OCI-LY3 (cell line): ENCODE data around the gene SRL.

Source experiments
- H2AFZ ChIP-seq: fragments of 200-600, 300-600 bp; shearing (Covaris generic); 2 replicates; pipeline ENCODE4 v1.6.0; 2014; ENCODE audit warnings: antibody characterized with exemption, low read depth, low read length
- H3K27ac ChIP-seq: fragments of 200-600, 300-600 bp; sonication (generic); 2 replicates; pipeline ENCODE4 v1.5.1; 2014; ENCODE audit warnings: mild to moderate bottlenecking, low read length, moderate library complexity, mixed read lengths
- H3K27me3 ChIP-seq: fragments of 200-600, 300-600 bp; sonication (generic); 2 replicates; pipeline ENCODE4 v1.6.1; 2014; ENCODE audit warnings: low read depth, low read length, mixed read lengths
- H3K36me3 ChIP-seq: fragments of 200-600, 300-600 bp; sonication (generic); replicated peaks from 2 replicates; pipeline ENCODE3; 2014; ENCODE audit warnings: low read depth, low read length, mixed read lengths
- H3K4me1 ChIP-seq: fragments of 300-600, 200-600 bp; sonication (generic); 2 replicates; pipeline ENCODE4 v1.6.1; 2014; ENCODE audit warnings: low read length, mixed read lengths
- H3K4me2 ChIP-seq: fragments of 200-600, 300-600 bp; sonication (generic); 2 replicates; pipeline ENCODE4 v1.6.1; 2014; ENCODE audit warnings: low read length, mixed read lengths
- H3K4me3 ChIP-seq: fragments of 300-600, 200-600 bp; sonication (generic); 2 replicates; pipeline ENCODE4 v1.5.1; 2014; ENCODE audit warnings: antibody characterized with exemption, mild to moderate bottlenecking, low read length, moderate library complexity
- H3K79me2 ChIP-seq: fragments of 300-600, 200-600 bp; shearing (Covaris generic); 2 replicates; pipeline ENCODE4 v1.6.1; 2014; ENCODE audit warnings: mild to moderate bottlenecking, low read length, mixed read lengths
- H3K9ac ChIP-seq: fragments of 300-600, 200-600 bp; shearing (Covaris generic); 2 replicates; pipeline ENCODE4 v1.6.0; 2014; ENCODE audit warnings: mild to moderate bottlenecking, low read length, moderate library complexity
- H3K9me3 ChIP-seq: fragments of 200-600, 300-600 bp; shearing (Covaris generic); 2 replicates; pipeline ENCODE4 v1.6.1; 2014; ENCODE audit warnings: low read length, mixed read lengths; ENCODE audit not compliant: insufficient read depth
- H4K20me1 ChIP-seq: fragments of 200-600, 300-600 bp; sonication (generic); 2 replicates; pipeline ENCODE4 v1.6.1; 2016; ENCODE audit warnings: low read length, mixed read lengths; ENCODE audit not compliant: insufficient read depth
- CTCF ChIP-seq: fragments of 200-600, 300-600 bp; sonication (generic); IDR thresholded peaks from 2 replicates; pipeline ENCODE4 v1.5.1; 2014; ENCODE audit warnings: antibody characterized with exemption, low read length, low read depth
- EZH2phosphoT487 ChIP-seq: fragments of 200-600 bp; shearing (Covaris generic); IDR thresholded peaks from 2 replicates; pipeline ENCODE4 v1.6.1; 2018; ENCODE audit warnings: antibody characterized with exemption, mixed run types, low read depth

The SRL gene

GRCh38 chr16:4140652-4141051 is 101.2 kb downstream of the SRL start:
- Histone ChIP-seq H4K20me1 (no peaks in the 10 kb centered on the region), H3K79me2 (no peaks in the 10 kb centered on the region), H3K27ac (peak overlapping the region; percentile 52), H2AFZ (0 out of 2 replicates have a peak overlapping the region, but pooled peaks have one; percentile 3), H3K4me2 (peak overlapping the region; percentile 22; the same call in 1 of the 2 replicates), H3K4me3 (no peak overlapping the region), H3K9ac (peak overlapping the region; percentile 6; the same call in 1 of the 2 replicates), H3K4me1 (peaks cover 14% of the 10 kb centered on the region), H3K27me3 (no peaks in the 10 kb centered on the region), H3K36me3 (no peaks in the 10 kb centered on the region), H3K9me3 (no peaks in the 10 kb centered on the region)
- TF ChIP-seq CTCF (no peak), EZH2phosphoT487 (no peak)

- H3K27me3 ChIP-seq, result no peaks in the 10 kb centered on the region
- no peaks in the 10 kb centered on the region for H3K9me3 ChIP-seq
- no peak overlapping the region for H3K4me2 ChIP-seq
- no peaks in the 10 kb centered on the region for H3K36me3 ChIP-seq
- no peak overlapping the region for H3K9ac ChIP-seq
- no peaks in the 10 kb centered on the region for H3K79me2 ChIP-seq
- H3K4me1 ChIP-seq, result peaks cover 14% of the 10 kb centered on the region
- no peak overlapping the region for H3K4me3 ChIP-seq
- peak overlapping the region; percentile 52; the same call in 1 of the 2 replicates for H3K27ac ChIP-seq
- TF ChIP-seq EZH2phosphoT487, result no peak
- TF ChIP-seq CTCF, result no peak
- H4K20me1 ChIP-seq, result no peaks in the 10 kb centered on the region
- H2AFZ ChIP-seq, result 0 out of 2 replicates have a peak overlapping the region, but pooled peaks have one; percentile 3
Measured at GRCh38 chr16:4139968-4140367, 101.9 kb downstream of the SRL start.
